GM23338 (cell line): ENCODE results near the gene PRELID1. TPM values are rescaled to one million over a fixed set of nuclear protein-coding genes. Genes with fewer than 3 reads are reported as not detected.
A peak's percentile ranks its signal among the peaks of the same experiment; 100 is the strongest.

ENCODE experiments used
- ATAC-seq: fragments of 200-7000 bp; cut with Tn5 transposase; 3 replicates; pipeline ENCODE4 v1.9.1; 2020
- DNase-seq: peaks from one replicate; pipeline ENCODE4 v3.0.0-alpha.2; 2015; ENCODE audit warnings: low spot score
- H2AFZ ChIP-seq: fragments of 200-600 bp; sonication (generic); 2 replicates; pipeline ENCODE4 v1.8.0; 2016; ENCODE audit warnings: antibody characterized with exemption, mild to moderate bottlenecking, moderate library complexity
- H3F3A ChIP-seq: fragments of 200-600 bp; sonication (generic); replicated peaks from 2 replicates; pipeline ENCODE4 v1.8.0; 2017; ENCODE audit warnings: antibody characterized with exemption, mixed run types, low read depth
- H3K27ac ChIP-seq: fragments of 200-600 bp; sonication (generic); 2 replicates; pipeline ENCODE4 v1.6.1; 2016; ENCODE audit warnings: low read depth
- H3K27me3 ChIP-seq: fragments of 200-600 bp; sonication (generic); 2 replicates; pipeline ENCODE4 v1.8.0; 2016; ENCODE audit warnings: mild to moderate bottlenecking, mixed run types, moderate library complexity; ENCODE audit not compliant: insufficient read depth
- H3K36me3 ChIP-seq: fragments of 200-600 bp; sonication (generic); 2 replicates; pipeline ENCODE4 v1.8.0; 2016; ENCODE audit warnings: mild to moderate bottlenecking; ENCODE audit not compliant: insufficient read depth
- H3K4me1 ChIP-seq: fragments of 200-600 bp; sonication (generic); 2 replicates; pipeline ENCODE4 v1.8.0; 2016; ENCODE audit warnings: mild to moderate bottlenecking, moderate library complexity; ENCODE audit not compliant: insufficient read depth
- H3K4me2 ChIP-seq: fragments of 200-600 bp; sonication (generic); 2 replicates; pipeline ENCODE4 v1.7.1; 2017; ENCODE audit warnings: mixed run types
- H3K4me3 ChIP-seq: fragments of 200-600 bp; sonication (generic); 2 replicates; pipeline ENCODE4 v1.6.1; 2016; ENCODE audit warnings: mixed run types
- H3K79me2 ChIP-seq: fragments of 200-600 bp; sonication (generic); replicated peaks from 2 replicates; pipeline ENCODE4 v1.8.0; 2017; ENCODE audit warnings: mild to moderate bottlenecking; ENCODE audit not compliant: insufficient read depth
- H3K9me2 ChIP-seq: fragments of 200-600 bp; sonication (generic); 2 replicates; pipeline ENCODE4 v1.8.0; 2017; ENCODE audit not compliant: insufficient read depth
- H4K20me1 ChIP-seq: fragments of 200-600 bp; sonication (generic); replicated peaks from 2 replicates; pipeline ENCODE4 v1.8.0; 2017; ENCODE audit warnings: mild to moderate bottlenecking; ENCODE audit not compliant: insufficient read depth
- H3K27ac Mint-ChIP-seq: 2 replicates; pipeline ENCODE4 v1.8.0; 2020; ENCODE audit warnings: inconsistent platforms, mild to moderate bottlenecking, moderate library complexity, mixed read lengths
- H3K27me3 Mint-ChIP-seq: 3 replicates; pipeline ENCODE4 v1.8.0; 2022; ENCODE audit warnings: low read depth, mild to moderate bottlenecking, moderate library complexity, mixed read lengths, inconsistent platforms; ENCODE audit not compliant: insufficient read depth, poor library complexity
- H3K36me3 Mint-ChIP-seq: 3 replicates; pipeline ENCODE4 v1.8.0; 2021; ENCODE audit warnings: low read depth, mild to moderate bottlenecking, inconsistent platforms, moderate library complexity, mixed read lengths
- H3K4me1 Mint-ChIP-seq: 3 replicates; pipeline ENCODE4 v1.8.0; 2020; ENCODE audit warnings: mild to moderate bottlenecking, inconsistent platforms, mixed read lengths
- H3K4me3 Mint-ChIP-seq: 3 replicates; pipeline ENCODE4 v1.8.0; 2021; ENCODE audit warnings: moderate library complexity, mild to moderate bottlenecking, inconsistent platforms, mixed read lengths
- H3K9me3 Mint-ChIP-seq: 3 replicates; pipeline ENCODE4 v1.8.0; 2020; ENCODE audit warnings: moderate library complexity, mild to moderate bottlenecking, inconsistent platforms, mixed read lengths
- CTCF ChIP-seq, 2 experiments: fragments of 200-600 bp in 1 of 2; sonication (generic) in 1 of 2; conservative IDR thresholded peaks; 2 replicates each; pipeline versions ENCODE4 v1.5.1 to v1.6.1; 2016 to 2017; ENCODE audit warnings: antibody characterized with exemption in 2 of 2, low read depth in 2 of 2, mild to moderate bottlenecking in 2 of 2, moderate library complexity in 1 of 2
- EZH2 ChIP-seq: fragments of 200-600 bp; sonication (generic); IDR thresholded peaks from one replicate; pipeline ENCODE4 v1.8.0; 2017; ENCODE audit warnings: antibody characterized with exemption, mild to moderate bottlenecking, low read depth; ENCODE audit not compliant: unreplicated experiment
- EZH2phosphoT487 ChIP-seq: fragments of 200-600 bp; sonication (generic); IDR thresholded peaks from one replicate; pipeline ENCODE4 v1.8.1; 2018; ENCODE audit warnings: antibody characterized with exemption; ENCODE audit not compliant: unreplicated experiment
- ZNF462 ChIP-seq: fragments of 250-450 bp; sonication (Bioruptor Pico); IDR thresholded peaks from 2 replicates; pipeline ENCODE4 v1.5.0; 2020; ENCODE audit warnings: mild to moderate bottlenecking, moderate library complexity
- polyA plus RNA-seq: library from polyadenylated mRNA; unstranded; fragments of >200 nt; fragmentation: Nextera tagmentation; extraction: Ambion mirVana; gene quantifications from 2 replicates; pipeline ENCODE4 v1.2.1, GENCODE V29; 2016
- total RNA-seq: library from RNA; depleted of rRNA; stranded (reverse); fragments of >200 nt; shearing (Covaris generic); gene quantifications from 2 replicates; pipeline ENCODE4 v1.2.3, GENCODE V29; 2014

Gene PRELID1
- total and polyA plus RNA-seq, 2 experiments from 2014 or later: 328 to 349 TPM

DNA sequence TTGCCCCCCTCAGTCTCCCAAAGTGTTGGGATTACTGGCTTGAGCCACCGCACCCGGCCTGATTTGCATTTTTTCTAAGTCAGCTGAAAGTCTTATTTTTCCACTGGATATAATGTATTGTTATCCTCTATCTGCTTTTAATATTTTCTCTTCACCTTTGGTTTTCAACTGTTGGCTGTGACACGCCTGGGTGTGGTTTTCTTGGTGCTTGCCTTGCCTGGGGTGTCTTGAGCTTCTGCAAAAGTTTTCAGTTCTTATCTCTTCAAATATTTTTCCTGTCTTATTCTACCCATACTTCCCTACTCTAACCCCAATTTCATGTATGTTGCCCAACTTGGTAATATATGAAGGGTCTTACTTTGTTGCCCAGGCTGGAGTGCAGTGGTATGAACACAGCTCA is 12.4 kb downstream of the PRELID1 start:
- Histone ChIP-seq H3K27me3 (no peaks in the 10 kb centered on the region), H4K20me1 (no peaks in the 10 kb centered on the region), H2AFZ (no peak overlapping the region), H3K27ac (no peak overlapping the region), H3K36me3 (no peaks in the 10 kb centered on the region; the same call in 1 of the 2 replicates), H3K4me2 (no peak overlapping the region), H3K4me1 (peaks cover 6% of the 10 kb centered on the region; the same call in 1 of the 2 replicates), H3K9me2 (no peaks in the 10 kb centered on the region), H3K79me2 (no peaks in the 10 kb centered on the region), H3K4me3 (no peak overlapping the region), H3F3A (peaks cover 10% of the 10 kb centered on the region)
- Mint-ChIP-seq H3K27ac (no peak overlapping the region), H3K9me3 (no peaks in the 10 kb centered on the region; the same call in 1 of the 3 replicates), H3K4me3 (no peak overlapping the region), H3K4me1 (peaks cover 9% of the 10 kb centered on the region), H3K27me3 (peaks cover 20% of the 10 kb centered on the region), H3K36me3 (no peaks in the 10 kb centered on the region; the same call in 2 of the 3 replicates)
- DNase-seq (no peak), ATAC-seq (no peak)
- TF ChIP-seq ZNF462 (CRISPR knock-in tag) (no peak), EZH2phosphoT487 (no peak)

DNA sequence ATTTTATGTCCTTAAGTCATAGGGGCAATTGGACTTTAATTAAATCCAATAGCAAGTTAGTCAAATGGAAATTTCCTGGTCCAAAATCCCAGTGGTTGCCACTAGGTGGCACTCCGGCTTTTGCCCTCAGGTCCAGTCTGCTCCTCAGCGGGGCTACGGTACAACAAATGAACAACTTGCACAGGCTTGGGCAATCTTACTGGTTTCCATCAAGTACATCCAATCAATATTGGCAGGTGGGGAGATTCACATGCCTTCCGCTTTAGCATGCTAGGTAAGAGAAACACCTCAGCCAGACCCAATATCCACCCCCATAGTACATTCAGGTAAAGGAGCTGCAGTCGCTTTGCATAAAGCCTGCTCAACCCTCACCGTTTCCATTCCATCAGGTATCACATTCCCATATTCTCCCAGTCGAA is 14.4 kb downstream of the PRELID1 start:
- H3K4me1 Mint-ChIP-seq: peaks cover 5% of the 10 kb centered on the region
- H3K4me3 Mint-ChIP-seq: peak overlapping the region; percentile 30; the same call in 1 of the 3 replicates
- Histone ChIP-seq H3F3A (peaks cover 5% of the 10 kb centered on the region), H3K36me3 (no peaks in the 10 kb centered on the region; the same call in 1 of the 2 replicates), H3K4me1 (peaks cover under 1% of the 10 kb centered on the region; the same call in 1 of the 2 replicates), H3K27me3 (no peaks in the 10 kb centered on the region), H2AFZ (no peak overlapping the region), H3K79me2 (no peaks in the 10 kb centered on the region), H4K20me1 (no peaks in the 10 kb centered on the region), H3K4me3 (no peak overlapping the region), H3K27ac (no peak overlapping the region), H3K9me2 (no peaks in the 10 kb centered on the region), H3K4me2 (no peak overlapping the region)
- H3K27me3 Mint-ChIP-seq: peaks cover 19% of the 10 kb centered on the region
- H3K36me3 Mint-ChIP-seq: no peaks in the 10 kb centered on the region; the same call in 2 of the 3 replicates
- DNase-seq (peak; percentile 87), ATAC-seq (peak; percentile 63)
- no peak overlapping the region for H3K27ac Mint-ChIP-seq
- TF ChIP-seq EZH2 (no peak), CTCF (conservative IDR thresholded peaks at IDR 0.05; ENCODE audit: low read depth in 2 of 2) (peak; percentile 95 to 98)
- H3K9me3 Mint-ChIP-seq: no peaks in the 10 kb centered on the region; the same call in 1 of the 3 replicates
